Left lung (tissue), 10 donors: Measurements from ENCODE around the gene AKAP9. TPM values are rescaled to one million over a fixed set of nuclear protein-coding genes. Genes with fewer than 3 reads are reported as not detected.
A peak's percentile ranks its signal among the peaks of the same experiment; 100 is the strongest.

Experiments
- ATAC-seq: fragments of 200-7000 bp; cut with Tn5 transposase; one replicate; pipeline ENCODE4 v1.9.1; 2020; ENCODE audit warnings: moderate library complexity
- DNase-seq, 4 donors: peaks; one replicate each; pipeline ENCODE4 v3.0.0-alpha.2; 2013 to 2020
- H3K27ac ChIP-seq, 2 donors: fragments of 200-600 bp; sonication (generic) in 1 of 2; one replicate each; pipeline versions ENCODE4 v1.5.0 to v1.8.0; 2020 to 2021
- H3K27me3 ChIP-seq, 2 donors: fragments of 200-600 bp; sonication (generic) in 1 of 2; one replicate each; pipeline versions ENCODE4 v1.5.0 to v1.8.0; 2020 to 2021
- H3K36me3 ChIP-seq, 2 donors: fragments of 200-600 bp; sonication (generic) in 1 of 2; one replicate each; pipeline versions ENCODE4 v1.5.0 to v1.8.0; 2020 to 2021
- H3K4me1 ChIP-seq, 2 donors: fragments of 200-600 bp; one replicate each; pipeline ENCODE4 v1.8.0; 2021
- H3K4me3 ChIP-seq, 2 donors: fragments of 200-600 bp; sonication (generic) in 1 of 2; one replicate each; pipeline versions ENCODE4 v1.5.0 to v1.8.0; 2020 to 2021; ENCODE audit warnings: mild to moderate bottlenecking in 1 of 2
- H3K9me3 ChIP-seq, 2 donors: fragments of 200-600 bp; sonication (generic) in 1 of 2; one replicate each; pipeline versions ENCODE4 v1.5.0 to v1.8.0; 2020 to 2021
- intact Hi-C, 2 donors: fragments of 100-400 bp; cut with DNase I; formaldehyde crosslinking; loops; one replicate each; pipeline versions ENCODE4 v1.11.2 to v1.14.2; 2022
- polyA plus RNA-seq, 6 donors: library from polyadenylated mRNA; unstranded; fragments of 120-200 nt; gene quantifications; one replicate each; pipeline ENCODE4 v1.2.1, GENCODE V29; 2013; ENCODE audit not compliant: insufficient read length in 6 of 6
- total RNA-seq, 2 donors: library from RNA; stranded (reverse); fragmentation: NEBNext Ultra II Directional; extraction: Animal tissue kit (Norgen Biotek cat#: 25700); gene quantifications; one replicate each; pipeline ENCODE4 v1.2.1, GENCODE V29; 2021
- TF ChIP-seq, protein P1 (sequence below), 2 donors: fragments of 200-600 bp; sonication (generic) in 1 of 2; IDR thresholded peaks; one replicate each; pipeline versions ENCODE4 v1.5.0 to v1.8.0; 2021; ENCODE audit warnings: antibody characterized with exemption in 2 of 2
- donor health status: DM: no; HTN: yes; CAD: no.
- donor health status: DM: no; HTN: no; CAD: no.

The AKAP9 gene
- total and polyA plus RNA-seq, 8 donors, result 57.5 to 105 (median 88.9) TPM

DNA sequence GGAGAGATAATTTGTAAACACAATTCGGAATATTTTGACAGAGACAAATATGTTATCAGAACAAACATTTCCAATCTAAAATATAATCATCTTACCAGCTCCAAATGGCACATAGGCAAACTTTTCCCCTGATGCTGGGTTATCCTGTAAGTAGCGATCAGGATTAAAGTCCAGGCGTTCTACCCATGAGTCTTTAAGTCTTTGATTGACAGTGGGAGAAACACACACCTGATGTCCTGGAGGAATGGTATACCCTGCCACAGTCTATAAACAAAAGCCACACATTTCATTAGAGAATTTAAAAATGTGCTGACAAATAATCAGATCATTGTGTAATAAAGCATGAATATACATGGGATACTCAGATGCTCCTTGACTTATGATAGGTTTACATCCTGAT is 176.3 kb downstream of the AKAP9 start:
- peaks cover 0 to 90% of the 10 kb centered on the region in 2 donors for H3K36me3 ChIP-seq
- intact Hi-C loops, result no loop called here
- TF ChIP-seq, protein P1, sequence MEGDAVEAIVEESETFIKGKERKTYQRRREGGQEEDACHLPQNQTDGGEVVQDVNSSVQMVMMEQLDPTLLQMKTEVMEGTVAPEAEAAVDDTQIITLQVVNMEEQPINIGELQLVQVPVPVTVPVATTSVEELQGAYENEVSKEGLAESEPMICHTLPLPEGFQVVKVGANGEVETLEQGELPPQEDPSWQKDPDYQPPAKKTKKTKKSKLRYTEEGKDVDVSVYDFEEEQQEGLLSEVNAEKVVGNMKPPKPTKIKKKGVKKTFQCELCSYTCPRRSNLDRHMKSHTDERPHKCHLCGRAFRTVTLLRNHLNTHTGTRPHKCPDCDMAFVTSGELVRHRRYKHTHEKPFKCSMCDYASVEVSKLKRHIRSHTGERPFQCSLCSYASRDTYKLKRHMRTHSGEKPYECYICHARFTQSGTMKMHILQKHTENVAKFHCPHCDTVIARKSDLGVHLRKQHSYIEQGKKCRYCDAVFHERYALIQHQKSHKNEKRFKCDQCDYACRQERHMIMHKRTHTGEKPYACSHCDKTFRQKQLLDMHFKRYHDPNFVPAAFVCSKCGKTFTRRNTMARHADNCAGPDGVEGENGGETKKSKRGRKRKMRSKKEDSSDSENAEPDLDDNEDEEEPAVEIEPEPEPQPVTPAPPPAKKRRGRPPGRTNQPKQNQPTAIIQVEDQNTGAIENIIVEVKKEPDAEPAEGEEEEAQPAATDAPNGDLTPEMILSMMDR (IDR thresholded peaks at IDR 0.05), result no peak

DNA sequence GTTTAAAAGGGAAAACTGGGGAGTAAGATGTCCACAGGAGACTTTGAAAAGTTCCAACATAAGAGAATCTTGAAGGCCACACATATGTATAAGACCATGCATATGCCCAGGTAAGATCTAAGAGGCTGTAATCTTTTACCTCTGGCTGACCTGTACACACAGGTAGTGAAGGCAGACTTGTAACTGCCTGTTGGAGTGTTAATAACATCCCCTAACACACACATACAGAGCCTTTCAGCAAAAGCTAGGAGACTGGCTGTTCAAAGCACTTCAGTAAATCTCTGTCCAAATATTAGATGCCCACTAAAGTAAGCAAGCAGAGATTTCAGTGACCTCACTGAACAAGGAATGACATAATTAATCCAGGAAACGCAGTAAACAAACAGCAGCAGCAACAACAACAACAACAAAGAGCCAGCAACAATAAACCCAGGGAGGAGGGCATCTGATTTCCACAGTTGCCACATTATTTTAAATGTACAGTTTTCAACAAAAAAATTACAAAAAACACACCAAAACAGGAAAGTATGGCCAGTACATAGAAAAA is 178.6 kb downstream of the AKAP9 start:
- DNase-seq (no peak), ATAC-seq (peak; percentile 40)
- Histone ChIP-seq H3K4me1 (no peaks in the 10 kb centered on the region), H3K9me3 (no peaks in the 10 kb centered on the region), H3K27ac (no peak overlapping the region), H3K27me3 (no peaks in the 10 kb centered on the region), H3K4me3 (no peak overlapping the region), H3K36me3 (peaks cover 0 to 90% of the 10 kb centered on the region in 2 donors)
- intact Hi-C loops, result no loop called here
- TF ChIP-seq, protein P1 (IDR thresholded peaks at IDR 0.05), result no peak

More for the DNA sequence above, 176.3 kb downstream of the AKAP9 start:
- Histone ChIP-seq H3K9me3 (no peaks in the 10 kb centered on the region), H3K4me1 (no peaks in the 10 kb centered on the region), H3K4me3 (no peak overlapping the region), H3K27me3 (no peaks in the 10 kb centered on the region), H3K27ac (no peak overlapping the region)
- ATAC-seq, result no peak
- DNase-seq, result no peak

DNA sequence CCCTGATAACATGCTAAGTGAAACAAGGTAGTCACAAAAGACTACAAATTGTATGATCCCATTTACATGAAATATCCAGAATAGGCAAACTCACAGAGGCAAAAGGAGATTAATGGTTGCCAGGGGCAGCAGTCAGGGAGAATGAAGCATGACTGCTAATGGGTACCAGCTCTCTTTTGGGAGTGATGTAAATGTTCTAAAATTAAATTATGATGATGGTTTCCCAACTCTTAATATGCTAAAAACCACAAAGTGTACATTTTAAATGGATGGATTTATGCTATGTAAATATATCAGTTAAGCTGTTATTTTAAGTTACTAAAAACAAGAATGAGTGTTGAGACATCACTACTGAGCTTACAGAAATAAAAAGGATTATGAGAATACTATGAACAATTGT is 181.0 kb downstream of the AKAP9 start:
- intact Hi-C loops, result no loop called here
- DNase-seq (no peak), ATAC-seq (no peak)
- Histone ChIP-seq H3K36me3 (peaks cover 0 to 90% of the 10 kb centered on the region in 2 donors), H3K4me1 (no peaks in the 10 kb centered on the region), H3K9me3 (no peaks in the 10 kb centered on the region), H3K27me3 (no peaks in the 10 kb centered on the region), H3K4me3 (no peak overlapping the region), H3K27ac (no peak overlapping the region)
- TF ChIP-seq, protein P1 (IDR thresholded peaks at IDR 0.05), result no peak

DNA sequence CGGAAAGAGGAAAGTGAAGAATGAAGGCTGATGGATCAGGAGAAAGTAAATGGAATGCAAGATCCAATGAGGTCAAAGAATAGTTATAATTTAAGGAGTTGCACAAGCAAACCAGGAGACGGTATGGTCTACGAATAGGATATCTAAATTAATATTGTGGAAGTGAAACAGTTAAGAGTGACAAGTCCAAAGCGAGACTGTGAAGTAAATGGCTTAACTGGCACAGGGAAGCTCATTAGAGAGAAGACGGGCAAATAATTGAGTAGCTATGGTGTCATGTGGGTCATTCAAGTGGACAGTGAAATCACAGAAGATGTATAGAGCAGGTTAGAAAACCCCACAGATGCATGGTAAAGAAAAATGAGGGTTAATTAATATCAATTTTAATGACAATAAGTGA is 190.4 kb downstream of the AKAP9 start:
- Histone ChIP-seq H3K4me3 (peak overlapping the region in 1 of 2 donors; percentile 100), H3K36me3 (peaks cover 0 to 42% of the 10 kb centered on the region in 2 donors), H3K4me1 (peaks cover 0 to 34% of the 10 kb centered on the region in 2 donors), H3K27ac (no peak overlapping the region), H3K9me3 (no peaks in the 10 kb centered on the region), H3K27me3 (no peaks in the 10 kb centered on the region)
- DNase-seq, result no peak
- TF ChIP-seq, protein P1 (IDR thresholded peaks at IDR 0.05), result no peak
- intact Hi-C loops, result no loop called here
- ATAC-seq, result no peak

DNA sequence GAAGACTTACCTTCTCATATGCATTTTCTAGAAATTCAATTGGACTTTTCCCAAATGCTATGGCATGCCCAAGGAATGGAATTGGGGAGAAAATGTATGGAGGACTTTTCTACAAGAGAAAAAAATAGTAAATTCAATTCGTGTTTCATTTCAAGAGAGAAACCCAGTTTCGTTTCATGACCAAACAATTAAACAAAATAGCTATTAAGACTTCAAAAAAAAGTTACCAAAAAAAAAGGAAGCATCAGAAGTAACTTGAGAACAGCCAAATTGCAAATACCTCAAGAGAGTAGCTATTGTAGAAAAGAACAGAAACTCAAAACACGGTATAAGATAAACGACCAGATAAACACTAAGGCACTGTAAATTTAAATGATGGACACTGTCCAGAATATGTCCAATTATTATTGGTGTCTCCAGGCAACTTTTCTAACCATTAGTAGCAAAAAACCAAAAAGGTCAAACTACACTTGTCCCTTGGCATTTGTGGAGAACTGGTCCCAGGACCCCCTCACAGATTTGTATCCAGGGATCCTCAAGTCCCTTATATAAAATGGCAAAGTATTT is 191.2 kb downstream of the AKAP9 start:
- peak overlapping the region in 1 of 2 donors; percentile 100 for H3K4me3 ChIP-seq

More for the DNA sequence above, 191.2 kb downstream of the AKAP9 start:
- ATAC-seq, result no peak
- no peak for DNase-seq
- intact Hi-C loops, result no loop called here
- Histone ChIP-seq H3K36me3 (peaks cover 0 to 34% of the 10 kb centered on the region in 2 donors), H3K9me3 (no peaks in the 10 kb centered on the region), H3K27me3 (no peaks in the 10 kb centered on the region), H3K27ac (no peak overlapping the region), H3K4me1 (peaks cover 0 to 34% of the 10 kb centered on the region in 2 donors)
- TF ChIP-seq, protein P1 (IDR thresholded peaks at IDR 0.05), result no peak
